ENCODE results near the gene HAUS7.

DNA sequence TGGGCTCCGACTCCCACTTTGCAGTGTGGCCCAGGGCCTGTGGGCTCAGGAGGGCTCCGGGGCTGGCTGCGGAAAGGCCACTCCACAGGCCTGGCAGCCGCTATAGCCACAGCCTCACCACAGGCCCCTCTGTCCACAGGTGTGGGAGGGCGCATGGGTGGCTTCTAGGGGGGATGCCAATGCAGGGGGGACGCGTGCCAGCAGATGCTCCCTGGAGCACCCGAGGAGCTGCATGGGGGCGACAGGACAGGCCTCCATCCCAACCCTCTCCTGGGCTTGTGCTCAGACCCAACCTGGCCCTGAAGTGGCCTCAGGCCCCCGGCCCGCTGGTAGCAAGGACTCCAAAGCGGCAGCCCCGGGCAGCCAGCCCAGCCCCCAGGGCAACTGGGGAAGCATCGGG, 32.4 kb upstream of the HAUS7 start:
- TF ChIP-seq, protein P1, sequence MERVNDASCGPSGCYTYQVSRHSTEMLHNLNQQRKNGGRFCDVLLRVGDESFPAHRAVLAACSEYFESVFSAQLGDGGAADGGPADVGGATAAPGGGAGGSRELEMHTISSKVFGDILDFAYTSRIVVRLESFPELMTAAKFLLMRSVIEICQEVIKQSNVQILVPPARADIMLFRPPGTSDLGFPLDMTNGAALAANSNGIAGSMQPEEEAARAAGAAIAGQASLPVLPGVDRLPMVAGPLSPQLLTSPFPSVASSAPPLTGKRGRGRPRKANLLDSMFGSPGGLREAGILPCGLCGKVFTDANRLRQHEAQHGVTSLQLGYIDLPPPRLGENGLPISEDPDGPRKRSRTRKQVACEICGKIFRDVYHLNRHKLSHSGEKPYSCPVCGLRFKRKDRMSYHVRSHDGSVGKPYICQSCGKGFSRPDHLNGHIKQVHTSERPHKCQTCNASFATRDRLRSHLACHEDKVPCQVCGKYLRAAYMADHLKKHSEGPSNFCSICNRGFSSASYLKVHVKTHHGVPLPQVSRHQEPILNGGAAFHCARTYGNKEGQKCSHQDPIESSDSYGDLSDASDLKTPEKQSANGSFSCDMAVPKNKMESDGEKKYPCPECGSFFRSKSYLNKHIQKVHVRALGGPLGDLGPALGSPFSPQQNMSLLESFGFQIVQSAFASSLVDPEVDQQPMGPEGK (CRISPR knock-in tag; IDR thresholded peaks at IDR 0.05; ENCODE audit: borderline replicate concordance), result no peak
- TF ChIP-seq ARNTL (CRISPR knock-in tag; IDR thresholded peaks at IDR 0.05; ENCODE audit: borderline replicate concordance, low read depth), result no peak
- TF ChIP-seq, protein P2, sequence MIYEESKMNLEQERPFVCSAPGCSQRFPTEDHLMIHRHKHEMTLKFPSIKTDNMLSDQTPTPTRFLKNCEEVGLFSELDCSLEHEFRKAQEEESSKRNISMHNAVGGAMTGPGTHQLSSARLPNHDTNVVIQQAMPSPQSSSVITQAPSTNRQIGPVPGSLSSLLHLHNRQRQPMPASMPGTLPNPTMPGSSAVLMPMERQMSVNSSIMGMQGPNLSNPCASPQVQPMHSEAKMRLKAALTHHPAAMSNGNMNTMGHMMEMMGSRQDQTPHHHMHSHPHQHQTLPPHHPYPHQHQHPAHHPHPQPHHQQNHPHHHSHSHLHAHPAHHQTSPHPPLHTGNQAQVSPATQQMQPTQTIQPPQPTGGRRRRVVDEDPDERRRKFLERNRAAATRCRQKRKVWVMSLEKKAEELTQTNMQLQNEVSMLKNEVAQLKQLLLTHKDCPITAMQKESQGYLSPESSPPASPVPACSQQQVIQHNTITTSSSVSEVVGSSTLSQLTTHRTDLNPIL (CRISPR knock-in tag; IDR thresholded peaks at IDR 0.05; ENCODE audit: low read depth), result no peak
- no peak for TF ChIP-seq CSDC2 (CRISPR knock-in tag; IDR thresholded peaks at IDR 0.05)
- TF ChIP-seq GLIS3 (CRISPR knock-in tag; IDR thresholded peaks at IDR 0.05), result no peak
- TF ChIP-seq ZFP30 (CRISPR knock-in tag; IDR thresholded peaks at IDR 0.05), result no peak
- no peak for TF ChIP-seq BACH2 (CRISPR knock-in tag; IDR thresholded peaks at IDR 0.05; ENCODE audit: borderline replicate concordance)
- TF ChIP-seq, protein P3, sequence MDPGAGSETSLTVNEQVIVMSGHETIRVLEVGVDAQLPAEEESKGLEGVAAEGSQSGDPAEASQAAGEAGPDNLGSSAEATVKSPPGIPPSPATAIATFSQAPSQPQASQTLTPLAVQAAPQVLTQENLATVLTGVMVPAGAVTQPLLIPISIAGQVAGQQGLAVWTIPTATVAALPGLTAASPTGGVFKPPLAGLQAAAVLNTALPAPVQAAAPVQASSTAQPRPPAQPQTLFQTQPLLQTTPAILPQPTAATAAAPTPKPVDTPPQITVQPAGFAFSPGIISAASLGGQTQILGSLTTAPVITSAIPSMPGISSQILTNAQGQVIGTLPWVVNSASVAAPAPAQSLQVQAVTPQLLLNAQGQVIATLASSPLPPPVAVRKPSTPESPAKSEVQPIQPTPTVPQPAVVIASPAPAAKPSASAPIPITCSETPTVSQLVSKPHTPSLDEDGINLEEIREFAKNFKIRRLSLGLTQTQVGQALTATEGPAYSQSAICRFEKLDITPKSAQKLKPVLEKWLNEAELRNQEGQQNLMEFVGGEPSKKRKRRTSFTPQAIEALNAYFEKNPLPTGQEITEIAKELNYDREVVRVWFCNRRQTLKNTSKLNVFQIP (CRISPR knock-in tag; IDR thresholded peaks at IDR 0.05; ENCODE audit: borderline replicate concordance, low read depth), result no peak
- no peak for TF ChIP-seq TOX (CRISPR knock-in tag; IDR thresholded peaks at IDR 0.05; ENCODE audit: borderline replicate concordance)
- TF ChIP-seq RARB (CRISPR knock-in tag; IDR thresholded peaks at IDR 0.05), result no peak
